ENCODE measurements around the gene CSMD2.

DNA sequence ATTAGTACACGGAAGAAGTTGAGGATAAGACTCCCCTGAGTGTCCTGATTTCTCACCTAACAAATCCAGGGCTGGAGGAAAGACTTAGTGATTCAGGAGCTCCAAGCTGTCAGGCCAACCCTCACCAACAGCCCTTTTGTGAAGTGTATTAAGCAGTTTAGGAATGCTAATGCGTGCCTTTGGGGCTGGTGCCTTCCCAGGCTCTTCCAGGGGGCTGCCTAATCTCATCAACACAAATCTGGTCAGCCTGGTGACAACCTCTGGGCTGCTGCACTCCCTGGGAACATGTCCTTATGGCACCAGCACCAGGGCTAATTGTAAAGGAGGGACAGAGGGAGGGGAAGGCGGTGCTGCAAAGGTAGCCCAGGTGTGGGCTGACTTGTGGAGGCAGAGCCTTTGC, 15.5 kb downstream of the CSMD2 start:
- TF ChIP-seq POLR2AphosphoS5 (IDR thresholded peaks at IDR 0.05; ENCODE audit: low read depth, low read length): no peak
- no peak for TF ChIP-seq TAF1 (IDR thresholded peaks at IDR 0.05; ENCODE audit: borderline replicate concordance, insufficient read depth, low read length)
- TF ChIP-seq REST (IDR thresholded peaks at IDR 0.05; ENCODE audit: insufficient read depth in 1 of 2, low read depth in 2 of 2, low read length in 2 of 2): no peak
- no peak for TF ChIP-seq FOXP2 (optimal IDR thresholded peaks at IDR 0.05; ENCODE audit: borderline replicate concordance, extremely low read depth, extremely low read length, insufficient read depth)
- no peak for TF ChIP-seq SIN3A (IDR thresholded peaks at IDR 0.05; ENCODE audit: borderline replicate concordance, insufficient read depth, low read length)

Measured in PFSK-1 (cell line).